Activated CD4-positive, alpha-beta T cell treated with anti-CD3 and anti-CD28 coated beads, Interleukin-2, amount 50 U/mL, for 1 hour (primary cell): Measurements from ENCODE around the gene SDHAF3.

Experiments used
- DNase-seq: peaks from one replicate; pipeline ENCODE4 v3.0.0-alpha.2; 2020

The SDHAF3 gene

DNA sequence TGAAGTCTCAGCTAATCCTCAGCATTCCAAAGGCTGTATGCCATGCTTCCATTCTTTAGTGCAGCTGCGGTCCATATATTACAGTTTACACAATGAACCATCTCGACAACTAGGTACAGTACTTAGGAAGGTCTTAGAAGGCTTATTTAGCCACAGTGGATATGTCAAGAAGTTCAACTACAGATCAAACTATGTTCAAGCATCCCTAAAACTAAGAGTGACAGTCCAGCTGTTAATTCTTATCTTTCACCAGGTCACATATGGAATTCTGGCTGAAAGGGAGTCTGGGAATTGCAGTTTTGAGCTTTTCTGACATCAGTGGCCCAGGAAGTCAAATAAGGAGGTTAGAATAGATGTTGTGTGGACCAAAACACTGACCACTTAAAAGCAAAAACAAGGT, 106.8 kb downstream of the SDHAF3 start:
- DNase-seq, result no peak

DNA sequence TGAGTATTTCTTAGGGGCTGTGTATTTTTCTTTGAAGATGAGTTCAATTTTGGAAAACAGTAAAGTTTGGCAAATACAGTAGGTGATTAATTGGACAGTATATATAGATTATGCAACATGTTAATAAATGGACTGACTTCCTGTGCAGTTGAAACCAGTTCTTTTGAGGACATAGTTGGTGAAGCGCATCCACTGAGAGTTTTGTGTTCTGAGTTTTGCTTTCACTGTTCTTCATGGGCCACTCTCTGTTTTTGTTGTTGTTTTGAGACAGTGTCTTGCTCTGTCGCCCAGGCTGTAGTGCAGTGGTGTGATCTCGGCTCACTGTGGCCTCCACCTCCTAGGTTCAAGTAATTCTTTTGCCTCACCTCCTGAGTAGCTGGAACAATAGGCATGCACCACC, 109.0 kb downstream of the SDHAF3 start:
- DNase-seq, result no peak
